ENCODE results near the gene BRD9.

BRD9 gene

DNA sequence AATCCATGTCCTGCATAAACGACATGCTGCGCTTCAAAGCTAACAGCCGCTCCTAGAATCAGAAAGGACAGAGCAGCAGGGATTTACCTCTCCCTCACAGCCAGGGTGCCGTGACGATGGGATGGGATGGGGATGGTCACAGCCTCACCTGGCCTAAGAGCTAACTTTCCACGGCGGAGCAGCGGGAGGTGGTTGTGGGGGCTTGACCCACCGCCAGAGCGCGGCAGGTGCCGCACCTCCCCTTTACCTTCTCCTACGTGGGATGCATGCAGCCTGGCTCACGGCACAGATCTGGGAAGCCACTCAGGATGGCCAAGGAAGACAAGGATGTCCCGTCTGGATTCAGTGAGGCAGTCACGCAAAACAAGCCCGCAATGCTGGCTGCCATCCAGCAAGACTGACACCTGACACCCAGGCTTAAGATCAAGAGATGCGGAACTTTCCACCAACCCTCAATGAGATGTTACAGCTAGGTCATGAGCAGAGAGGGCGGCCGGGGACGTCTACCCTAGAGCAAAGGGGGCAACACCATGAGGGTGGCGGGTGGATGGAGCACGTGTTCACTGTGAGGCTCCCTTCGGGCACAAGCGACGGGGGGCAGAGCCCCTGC, 5.8 kb downstream of the BRD9 start:
- DNase-seq = no peak
- Histone ChIP-seq H3K27me3 (replicated peaks; ENCODE audit: control insufficient read depth, insufficient read depth, low read length, poor library complexity, severe bottlenecking) (no peaks in the 10 kb centered on the region), H3K27ac (ENCODE audit: insufficient read depth, low read length, poor library complexity, severe bottlenecking) (no peak overlapping the region), H3K9me3 (ENCODE audit: control insufficient read depth, low read length) (no peaks in the 10 kb centered on the region), H3K4me3 (ENCODE audit: insufficient read depth, low read depth, low read length, poor library complexity, severe bottlenecking) (no peak overlapping the region), H3K4me1 (ENCODE audit: control insufficient read depth, insufficient read depth, low read length, poor library complexity, severe bottlenecking) (peaks cover 11% of the 10 kb centered on the region), H3K36me3 (ENCODE audit: control insufficient read depth, insufficient read depth, low read length) (peaks cover 70% of the 10 kb centered on the region)

GRCh38 chr5:886036-886435, 6.6 kb downstream of the BRD9 start:
- Histone ChIP-seq H3K9me3 (ENCODE audit: control insufficient read depth, low read length) (no peaks in the 10 kb centered on the region), H3K27me3 (replicated peaks; ENCODE audit: control insufficient read depth, insufficient read depth, low read length, poor library complexity, severe bottlenecking) (no peaks in the 10 kb centered on the region), H3K4me1 (ENCODE audit: control insufficient read depth, insufficient read depth, low read length, poor library complexity, severe bottlenecking) (peaks cover 3% of the 10 kb centered on the region), H3K36me3 (ENCODE audit: control insufficient read depth, insufficient read depth, low read length) (peaks cover 78% of the 10 kb centered on the region), H3K27ac (ENCODE audit: insufficient read depth, low read length, poor library complexity, severe bottlenecking) (no peak overlapping the region), H3K4me3 (ENCODE audit: insufficient read depth, low read depth, low read length, poor library complexity, severe bottlenecking) (no peak overlapping the region)
- no peak for DNase-seq

DNA sequence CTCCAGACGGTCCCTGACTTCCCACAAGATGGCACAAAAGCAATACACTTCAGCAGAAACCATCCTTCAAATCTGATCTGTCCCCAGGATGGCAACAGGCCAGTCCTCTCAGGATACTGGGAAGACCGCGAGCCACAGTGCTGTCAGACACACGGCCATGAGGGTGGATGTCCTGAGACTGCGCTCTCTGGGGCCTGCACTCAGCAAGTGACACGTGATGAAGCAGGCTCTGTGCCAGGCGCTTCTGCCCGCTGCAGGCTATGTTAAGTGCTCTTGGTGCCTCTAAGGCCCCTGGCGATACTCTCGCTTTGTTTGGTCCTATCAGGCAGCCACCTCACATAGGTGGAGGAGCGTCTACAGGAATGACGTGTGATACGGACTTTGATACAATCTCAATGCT, 7.1 kb downstream of the BRD9 start:
- no peak for DNase-seq

GRCh38 chr5:885127-885442, 7.5 kb downstream of the BRD9 start:
- H3K9me3 ChIP-seq (ENCODE audit: control insufficient read depth, low read length) = no peaks in the 10 kb centered on the region
- H3K36me3 ChIP-seq (ENCODE audit: control insufficient read depth, insufficient read depth, low read length) = peaks cover 81% of the 10 kb centered on the region
- DNase-seq = no peak
- no peaks in the 10 kb centered on the region for H3K27me3 ChIP-seq (replicated peaks; ENCODE audit: control insufficient read depth, insufficient read depth, low read length, poor library complexity, severe bottlenecking)
- no peaks in the 10 kb centered on the region for H3K4me1 ChIP-seq (ENCODE audit: control insufficient read depth, insufficient read depth, low read length, poor library complexity, severe bottlenecking)
- no peak overlapping the region for H3K27ac ChIP-seq (ENCODE audit: insufficient read depth, low read length, poor library complexity, severe bottlenecking)
- H3K4me3 ChIP-seq (ENCODE audit: insufficient read depth, low read depth, low read length, poor library complexity, severe bottlenecking) = no peak overlapping the region

More for the DNA sequence above, 7.1 kb downstream of the BRD9 start:
- Histone ChIP-seq H3K27me3 (replicated peaks; ENCODE audit: control insufficient read depth, insufficient read depth, low read length, poor library complexity, severe bottlenecking) (no peaks in the 10 kb centered on the region), H3K27ac (ENCODE audit: insufficient read depth, low read length, poor library complexity, severe bottlenecking) (no peak overlapping the region), H3K36me3 (ENCODE audit: control insufficient read depth, insufficient read depth, low read length) (peaks cover 83% of the 10 kb centered on the region), H3K4me1 (ENCODE audit: control insufficient read depth, insufficient read depth, low read length, poor library complexity, severe bottlenecking) (no peaks in the 10 kb centered on the region), H3K4me3 (ENCODE audit: insufficient read depth, low read depth, low read length, poor library complexity, severe bottlenecking) (no peak overlapping the region), H3K9me3 (ENCODE audit: control insufficient read depth, low read length) (no peaks in the 10 kb centered on the region)

DNA sequence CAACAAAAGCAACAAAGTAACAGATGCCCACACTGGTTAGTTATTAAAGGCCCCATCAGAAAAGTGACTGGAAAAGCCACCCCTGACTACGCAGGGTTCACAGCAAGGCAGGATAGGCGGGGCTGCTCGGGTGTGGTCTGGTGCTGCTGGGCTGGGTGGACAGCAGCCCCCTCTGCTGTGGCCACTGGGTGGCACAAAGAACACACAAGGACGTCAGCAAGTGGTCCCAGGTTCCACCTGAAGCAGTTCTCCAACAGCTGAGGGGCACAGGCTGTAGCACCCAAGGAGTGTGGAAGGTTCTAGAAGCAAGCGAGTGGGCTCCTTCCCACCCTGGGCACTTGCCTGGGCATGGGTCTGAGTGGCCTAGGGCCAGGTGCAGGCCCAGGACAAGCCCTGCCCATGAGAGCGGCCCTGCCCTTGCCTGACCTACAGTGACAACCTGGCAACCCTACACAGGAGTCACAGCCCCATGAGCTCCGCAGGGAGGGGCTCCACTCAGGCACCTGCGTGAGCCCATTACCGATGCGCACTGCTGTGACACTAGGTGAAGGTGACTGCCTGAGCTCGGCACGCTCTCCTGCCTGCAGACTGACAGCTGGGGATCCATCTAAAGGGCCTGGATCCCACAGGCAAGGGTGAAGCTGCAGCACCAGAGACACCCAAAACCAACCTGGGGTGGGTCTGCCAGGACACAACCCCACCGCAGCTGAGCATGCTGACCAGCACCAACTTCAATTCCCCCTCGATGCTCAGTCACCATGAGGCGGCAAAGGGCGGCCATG, 8.1 kb downstream of the BRD9 start:
- peaks cover 79% of the 10 kb centered on the region for H3K36me3 ChIP-seq (ENCODE audit: control insufficient read depth, insufficient read depth, low read length)

DNA sequence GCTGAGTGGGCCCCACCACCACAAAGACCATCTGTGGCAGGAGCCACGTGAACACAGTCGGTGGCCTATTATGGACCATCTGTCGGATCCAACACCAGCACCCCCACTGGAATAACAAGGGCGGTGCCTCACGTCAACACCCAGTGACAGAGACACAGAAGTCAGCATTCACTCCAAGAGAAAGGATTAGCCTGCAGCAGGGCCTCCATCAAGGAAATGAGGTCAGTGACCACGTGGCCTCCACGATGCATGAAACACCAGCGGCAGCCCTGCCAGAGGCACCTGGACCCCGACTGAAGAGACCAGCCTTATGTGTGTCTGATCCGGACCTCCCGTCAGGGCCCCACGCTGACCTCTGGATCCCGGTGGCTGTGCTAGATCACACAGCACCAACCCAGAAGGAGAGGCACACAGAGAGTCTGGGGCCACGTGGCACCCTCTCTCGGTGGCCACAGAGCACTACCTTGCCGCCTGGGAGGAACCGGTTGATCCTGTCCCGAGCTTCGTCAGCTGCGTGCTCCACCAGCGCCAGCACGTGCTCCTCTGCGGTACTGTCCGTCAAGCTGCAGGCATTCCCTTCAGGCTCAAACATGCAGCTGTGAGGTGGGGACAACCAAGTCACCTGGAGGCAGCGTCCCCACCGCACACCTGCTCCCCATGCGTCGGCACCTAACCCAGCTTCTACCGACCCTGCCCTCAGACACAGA, 9.0 kb downstream of the BRD9 start:
- H3K27ac ChIP-seq (ENCODE audit: insufficient read depth, low read length, poor library complexity, severe bottlenecking) = no peak overlapping the region
- H3K36me3 ChIP-seq (ENCODE audit: control insufficient read depth, insufficient read depth, low read length) = peaks cover 70% of the 10 kb centered on the region
- no peak overlapping the region for H3K4me3 ChIP-seq (ENCODE audit: insufficient read depth, low read depth, low read length, poor library complexity, severe bottlenecking)
- no peaks in the 10 kb centered on the region for H3K9me3 ChIP-seq (ENCODE audit: control insufficient read depth, low read length)
- no peaks in the 10 kb centered on the region for H3K27me3 ChIP-seq (replicated peaks; ENCODE audit: control insufficient read depth, insufficient read depth, low read length, poor library complexity, severe bottlenecking)
- DNase-seq = no peak
- no peaks in the 10 kb centered on the region for H3K4me1 ChIP-seq (ENCODE audit: control insufficient read depth, insufficient read depth, low read length, poor library complexity, severe bottlenecking)

More for the DNA sequence above, 8.1 kb downstream of the BRD9 start:
- no peaks in the 10 kb centered on the region for H3K4me1 ChIP-seq (ENCODE audit: control insufficient read depth, insufficient read depth, low read length, poor library complexity, severe bottlenecking)
- no peak overlapping the region for H3K4me3 ChIP-seq (ENCODE audit: insufficient read depth, low read depth, low read length, poor library complexity, severe bottlenecking)
- no peaks in the 10 kb centered on the region for H3K9me3 ChIP-seq (ENCODE audit: control insufficient read depth, low read length)
- no peak overlapping the region for H3K27ac ChIP-seq (ENCODE audit: insufficient read depth, low read length, poor library complexity, severe bottlenecking)
- DNase-seq = no peak
- H3K27me3 ChIP-seq (replicated peaks; ENCODE audit: control insufficient read depth, insufficient read depth, low read length, poor library complexity, severe bottlenecking) = no peaks in the 10 kb centered on the region

DNA sequence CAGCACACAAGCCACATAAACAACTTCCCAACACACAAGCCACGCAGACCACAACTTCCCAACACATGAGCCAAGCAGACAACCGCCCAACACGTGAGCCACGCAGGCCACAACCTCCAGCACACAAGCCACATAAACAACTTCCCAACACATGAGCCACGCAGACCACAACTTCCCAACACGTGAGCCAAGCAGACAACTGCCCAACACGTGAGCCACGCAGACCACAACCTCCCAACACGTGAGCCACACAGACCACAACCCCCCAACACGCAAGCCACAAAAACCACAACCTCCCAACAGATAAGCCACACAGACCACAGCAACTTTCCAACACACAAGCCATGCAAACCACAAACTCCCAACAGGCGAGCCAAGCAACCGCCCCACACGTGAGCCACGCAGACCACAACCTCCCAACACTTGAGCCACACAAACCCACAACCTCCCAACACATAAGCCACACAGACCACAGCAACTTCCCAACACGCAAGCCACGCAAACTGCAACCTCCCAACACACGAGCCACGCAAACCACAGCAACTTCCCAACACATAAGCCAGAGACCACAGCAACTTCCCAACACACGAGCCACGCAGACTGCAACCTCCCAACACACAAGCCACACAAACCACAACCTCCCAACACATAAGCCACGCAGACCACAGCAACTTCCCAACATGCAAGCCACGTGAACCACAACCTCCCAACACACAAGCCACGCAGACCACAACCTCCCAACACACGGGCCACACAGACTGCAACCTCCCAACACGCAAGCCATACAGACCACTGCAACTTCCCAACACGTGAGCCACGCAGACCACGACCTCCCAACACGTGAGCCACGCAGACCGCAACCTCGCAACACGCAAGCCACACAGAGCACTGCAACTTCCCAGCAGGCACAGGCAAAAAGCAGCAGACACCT, 10.1 kb downstream of the BRD9 start:
- no peaks in the 10 kb centered on the region for H3K4me1 ChIP-seq (ENCODE audit: control insufficient read depth, insufficient read depth, low read length, poor library complexity, severe bottlenecking)
- no peaks in the 10 kb centered on the region for H3K9me3 ChIP-seq (ENCODE audit: control insufficient read depth, low read length)
- no peak for DNase-seq
- peaks cover 72% of the 10 kb centered on the region for H3K36me3 ChIP-seq (ENCODE audit: control insufficient read depth, insufficient read depth, low read length)
- H3K27me3 ChIP-seq (replicated peaks; ENCODE audit: control insufficient read depth, insufficient read depth, low read length, poor library complexity, severe bottlenecking) = no peaks in the 10 kb centered on the region
- H3K27ac ChIP-seq (ENCODE audit: insufficient read depth, low read length, poor library complexity, severe bottlenecking) = no peak overlapping the region
- no peak overlapping the region for H3K4me3 ChIP-seq (ENCODE audit: insufficient read depth, low read depth, low read length, poor library complexity, severe bottlenecking)

DNA sequence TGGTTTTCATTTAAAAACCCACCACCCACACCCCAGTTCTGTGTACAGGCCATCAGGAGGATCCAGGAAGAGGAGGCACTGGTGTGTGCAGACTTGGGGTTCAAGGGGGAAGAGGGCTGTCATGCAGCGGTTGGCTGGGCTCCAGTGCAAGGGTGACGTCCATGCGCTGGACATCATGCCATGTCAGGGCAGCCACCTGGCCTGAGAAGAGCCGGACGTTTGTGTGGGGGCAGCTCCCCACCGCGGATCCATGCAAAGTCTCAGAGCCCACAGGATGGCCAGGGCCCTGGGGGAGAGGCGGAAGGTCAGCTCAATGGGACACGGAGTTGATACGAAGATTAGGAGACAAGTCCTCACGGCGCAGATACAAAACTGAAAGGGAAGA, 11.1 kb downstream of the BRD9 start:
- H3K36me3 ChIP-seq (ENCODE audit: control insufficient read depth, insufficient read depth, low read length) = peaks cover 72% of the 10 kb centered on the region
- H3K27me3 ChIP-seq (replicated peaks; ENCODE audit: control insufficient read depth, insufficient read depth, low read length, poor library complexity, severe bottlenecking) = no peaks in the 10 kb centered on the region
- no peaks in the 10 kb centered on the region for H3K9me3 ChIP-seq (ENCODE audit: control insufficient read depth, low read length)
- H3K4me1 ChIP-seq (ENCODE audit: control insufficient read depth, insufficient read depth, low read length, poor library complexity, severe bottlenecking) = no peaks in the 10 kb centered on the region
- no peak overlapping the region for H3K4me3 ChIP-seq (ENCODE audit: insufficient read depth, low read depth, low read length, poor library complexity, severe bottlenecking)
- no peak for DNase-seq
- H3K27ac ChIP-seq (ENCODE audit: insufficient read depth, low read length, poor library complexity, severe bottlenecking) = no peak overlapping the region

DNA sequence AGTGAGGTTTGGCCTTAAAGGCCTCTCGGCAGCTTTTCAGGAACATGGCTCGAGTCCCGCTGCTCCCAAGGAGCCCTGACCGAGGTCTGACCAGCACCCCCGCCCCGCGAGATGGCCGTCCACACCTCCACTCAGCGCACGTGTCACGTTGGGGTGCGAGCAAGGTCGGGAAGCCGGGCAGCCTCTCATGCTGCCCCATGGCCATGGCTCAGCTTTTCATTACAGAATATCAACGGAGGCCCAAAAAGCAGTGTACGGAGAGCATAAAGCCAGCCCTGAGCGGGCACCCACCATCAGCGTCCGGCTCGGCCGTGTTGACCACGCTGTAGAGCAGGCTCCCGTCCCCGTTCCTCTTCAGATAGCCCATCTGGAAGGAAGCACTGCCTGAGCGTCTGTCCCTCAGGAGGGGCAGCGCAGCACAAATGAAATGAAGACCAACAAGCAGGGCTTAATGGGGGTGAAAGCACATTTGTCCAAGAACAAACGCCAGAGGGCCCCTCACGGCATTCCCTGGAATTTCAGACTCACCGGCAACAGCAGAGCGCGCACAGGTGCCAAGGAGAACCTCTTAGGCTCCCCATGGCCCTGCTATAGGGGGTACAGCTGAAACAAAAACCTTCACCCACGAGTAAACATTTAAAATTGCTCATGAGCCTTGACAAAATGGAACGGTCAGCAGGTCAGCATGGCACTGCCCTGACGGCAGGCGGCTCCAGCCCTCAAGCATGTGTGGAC, 11.6 kb downstream of the BRD9 start:
- Histone ChIP-seq H3K27ac (ENCODE audit: insufficient read depth, low read length, poor library complexity, severe bottlenecking) (no peak overlapping the region), H3K27me3 (replicated peaks; ENCODE audit: control insufficient read depth, insufficient read depth, low read length, poor library complexity, severe bottlenecking) (no peaks in the 10 kb centered on the region), H3K4me3 (ENCODE audit: insufficient read depth, low read depth, low read length, poor library complexity, severe bottlenecking) (no peak overlapping the region), H3K36me3 (ENCODE audit: control insufficient read depth, insufficient read depth, low read length) (peaks cover 72% of the 10 kb centered on the region), H3K4me1 (ENCODE audit: control insufficient read depth, insufficient read depth, low read length, poor library complexity, severe bottlenecking) (no peaks in the 10 kb centered on the region), H3K9me3 (ENCODE audit: control insufficient read depth, low read length) (no peaks in the 10 kb centered on the region)
- DNase-seq = no peak
